ENCODE measurements around the gene ACACA.
"Not testable (repeated sequence)": the region's sequence is repeated elsewhere in the genome, so short reads cannot be mapped to it uniquely, and the experiment has no call there.

The ACACA gene

GRCh38 chr17:37346863-37347402, 59.7 kb downstream of the ACACA start:
- not testable (repeated sequence) for DNase-seq (ENCODE audit: low read depth in 1 of 2, low spot score in 1 of 2)

- no peak for DNase-seq (ENCODE audit: low read depth in 1 of 2, low spot score in 1 of 2)
Observed at GRCh38 chr17:37344519-37344918, 62.1 kb downstream of the ACACA start.

- no peak for DNase-seq (ENCODE audit: low read depth in 1 of 2, low spot score in 1 of 2)
Observed at GRCh38 chr17:37342589-37342988, 64.0 kb downstream of the ACACA start.

- DNase-seq (ENCODE audit: low read depth in 1 of 2, low spot score in 1 of 2): no peak
Observed at GRCh38 chr17:37340804-37341203, 65.8 kb downstream of the ACACA start.

- DNase-seq (ENCODE audit: low read depth in 1 of 2, low spot score in 1 of 2): no peak
Observed at GRCh38 chr17:37339321-37339720, 67.3 kb downstream of the ACACA start.

- no peak for DNase-seq (ENCODE audit: low read depth in 1 of 2, low spot score in 1 of 2)
Observed at GRCh38 chr17:37338847-37339246, 67.8 kb downstream of the ACACA start.

GRCh38 chr17:37327341-37328090, 79.1 kb downstream of the ACACA start:
- no peak for DNase-seq (ENCODE audit: low read depth in 1 of 2, low spot score in 1 of 2)

- no peak for DNase-seq (ENCODE audit: low read depth in 1 of 2, low spot score in 1 of 2)
Observed at GRCh38 chr17:37322826-37323561, 83.6 kb downstream of the ACACA start.

GRCh38 chr17:37322106-37322505, 84.5 kb downstream of the ACACA start:
- no peak for DNase-seq (ENCODE audit: low read depth in 1 of 2, low spot score in 1 of 2)

- no peak for DNase-seq (ENCODE audit: low read depth in 1 of 2, low spot score in 1 of 2)
Observed at GRCh38 chr17:37318931-37319594, 87.6 kb downstream of the ACACA start.

- DNase-seq (ENCODE audit: low read depth in 1 of 2, low spot score in 1 of 2): no peak
Observed at GRCh38 chr17:37317867-37318266, 88.8 kb downstream of the ACACA start.

GRCh38 chr17:37315601-37316000, 91.0 kb downstream of the ACACA start:
- DNase-seq (ENCODE audit: low read depth in 1 of 2, low spot score in 1 of 2): no peak

- no peak for DNase-seq (ENCODE audit: low read depth in 1 of 2, low spot score in 1 of 2)
Observed at GRCh38 chr17:37312137-37312923, 94.3 kb downstream of the ACACA start.

GRCh38 chr17:37310940-37311339, 95.7 kb downstream of the ACACA start:
- DNase-seq (ENCODE audit: low read depth in 1 of 2, low spot score in 1 of 2): no peak

GRCh38 chr17:37309051-37309450, 97.6 kb downstream of the ACACA start:
- DNase-seq (ENCODE audit: low read depth in 1 of 2, low spot score in 1 of 2): no peak

- DNase-seq (ENCODE audit: low read depth in 1 of 2, low spot score in 1 of 2): no peak
Observed at GRCh38 chr17:37305406-37305905, 101.2 kb downstream of the ACACA start.

GRCh38 chr17:37301288-37301687, 105.3 kb downstream of the ACACA start:
- DNase-seq (ENCODE audit: low read depth in 1 of 2, low spot score in 1 of 2): no peak

- DNase-seq (ENCODE audit: low read depth in 1 of 2, low spot score in 1 of 2): no peak
Observed at GRCh38 chr17:37300683-37301082, 106.0 kb downstream of the ACACA start.

- no peak for DNase-seq (ENCODE audit: low read depth in 1 of 2, low spot score in 1 of 2)
Observed at GRCh38 chr17:37299257-37299980, 107.2 kb downstream of the ACACA start.

GRCh38 chr17:37295888-37296287, 110.7 kb downstream of the ACACA start:
- no peak for DNase-seq (ENCODE audit: low read depth in 1 of 2, low spot score in 1 of 2)

Data from stimulated activated CD4-positive, alpha-beta T cell treated with anti-CD3 and anti-CD28 coated beads, Interleukin-15, amount 100 ng/mL, for 1 hour (primary cell).